H9 (cell line): ENCODE measurements around the gene NPNT. TPM values are rescaled to one million over a fixed set of nuclear protein-coding genes. Genes with fewer than 3 reads are reported as not detected.

Source experiments
- DNase-seq: peaks from one replicate; pipeline ENCODE4 v3.0.0-alpha.2; 2017
- H2AFZ ChIP-seq: one replicate; pipeline ENCODE4 v1.6.1; 2013; ENCODE audit warnings: mild to moderate bottlenecking, low read length, control low read depth, moderate library complexity
- H2AK5ac ChIP-seq: 2 replicates; pipeline ENCODE4 v1.6.1; 2013; ENCODE audit warnings: low read length, control low read depth, mixed read lengths; ENCODE audit not compliant: insufficient read length
- H2BK120ac ChIP-seq: one replicate; pipeline ENCODE4 v1.6.1; 2013; ENCODE audit warnings: low read depth, mild to moderate bottlenecking, low read length, control low read depth, inconsistent platforms; ENCODE audit not compliant: poor library complexity, severe bottlenecking
- H2BK12ac ChIP-seq: 2 replicates; pipeline ENCODE4 v1.6.1; 2013; ENCODE audit warnings: low read length, control low read depth, mixed read lengths, low read depth; ENCODE audit not compliant: insufficient read length
- H2BK15ac ChIP-seq: 2 replicates; pipeline ENCODE4 v1.6.1; 2013; ENCODE audit warnings: low read depth, low read length, control low read depth
- H2BK20ac ChIP-seq: one replicate; pipeline ENCODE4 v1.6.1; 2013; ENCODE audit warnings: low read depth, mild to moderate bottlenecking, low read length, control low read depth, inconsistent platforms; ENCODE audit not compliant: poor library complexity, severe bottlenecking
- H2BK5ac ChIP-seq: 2 replicates; pipeline ENCODE4 v1.6.1; 2013; ENCODE audit warnings: low read length, control low read depth, mixed read lengths; ENCODE audit not compliant: insufficient read length
- H3K14ac ChIP-seq: 2 replicates; pipeline ENCODE4 v1.6.1; 2013; ENCODE audit warnings: low read length, control low read depth; ENCODE audit not compliant: insufficient read depth
- H3K18ac ChIP-seq: 2 replicates; pipeline ENCODE4 v1.6.1; 2013; ENCODE audit warnings: low read depth, mild to moderate bottlenecking, mixed read lengths, low read length, control low read depth; ENCODE audit not compliant: insufficient read length
- H3K23ac ChIP-seq: 2 replicates; pipeline ENCODE4 v1.6.1; 2013; ENCODE audit warnings: low read length, control low read depth, mixed read lengths, low read depth; ENCODE audit not compliant: insufficient read length
- H3K23me2 ChIP-seq: 2 replicates; pipeline ENCODE4 v1.6.1; 2013; ENCODE audit warnings: low read depth, mild to moderate bottlenecking, mixed read lengths, low read length, control low read depth; ENCODE audit not compliant: insufficient read length, poor library complexity, severe bottlenecking
- H3K27ac ChIP-seq: 2 replicates; pipeline ENCODE4 v1.5.1; 2013; ENCODE audit warnings: low read length, control low read depth, mixed read lengths, low read depth; ENCODE audit not compliant: insufficient read length
- H3K27me3 ChIP-seq: 2 replicates; pipeline ENCODE4 v1.6.1; 2013; ENCODE audit warnings: low read length, control low read depth, inconsistent platforms; ENCODE audit not compliant: insufficient read depth
- H3K4ac ChIP-seq: 2 replicates; pipeline ENCODE4 v1.6.1; 2013; ENCODE audit warnings: low read depth, mild to moderate bottlenecking, control low read depth, inconsistent platforms, low read length, moderate library complexity
- H3K4me1 ChIP-seq: 2 replicates; pipeline ENCODE4 v1.6.1; 2013; ENCODE audit warnings: low read length, control low read depth, inconsistent platforms; ENCODE audit not compliant: insufficient read depth
- H3K4me2 ChIP-seq: 2 replicates; pipeline ENCODE4 v1.6.1; 2013; ENCODE audit warnings: low read length, control low read depth, mixed read lengths; ENCODE audit not compliant: insufficient read length, insufficient read depth
- H3K56ac ChIP-seq: 2 replicates; pipeline ENCODE4 v1.6.1; 2013; ENCODE audit warnings: low read depth, mild to moderate bottlenecking, mixed read lengths, low read length, control low read depth; ENCODE audit not compliant: insufficient read length
- H3K79me1 ChIP-seq: 2 replicates; pipeline ENCODE4 v1.6.1; 2013; ENCODE audit warnings: low read depth, mild to moderate bottlenecking, moderate library complexity, low read length, control low read depth, inconsistent platforms; ENCODE audit not compliant: insufficient read depth, poor library complexity, severe bottlenecking
- H3K79me2 ChIP-seq: 2 replicates; pipeline ENCODE4 v1.6.1; 2013; ENCODE audit warnings: low read length, control low read depth, inconsistent platforms; ENCODE audit not compliant: insufficient read depth
- H3K9ac ChIP-seq: 2 replicates; pipeline ENCODE4 v1.6.1; 2013; ENCODE audit warnings: low read length, control low read depth, mixed read lengths; ENCODE audit not compliant: insufficient read length; ENCODE audit errors: extremely low read depth
- H3K9me3 ChIP-seq: one replicate; pipeline ENCODE4 v1.6.1; 2013; ENCODE audit warnings: low read depth, low read length, inconsistent platforms; ENCODE audit not compliant: control insufficient read depth
- H3T11ph ChIP-seq: one replicate; pipeline ENCODE4 v1.6.1; 2013; ENCODE audit warnings: mild to moderate bottlenecking, low read length, control low read depth, inconsistent platforms
- H4K20me1 ChIP-seq: one replicate; pipeline ENCODE4 v1.6.1; 2013; ENCODE audit not compliant: control insufficient read depth, insufficient read length, insufficient read depth
- H4K5ac ChIP-seq: 2 replicates; pipeline ENCODE4 v1.6.1; 2013; ENCODE audit warnings: low read depth, mild to moderate bottlenecking, mixed read lengths, low read length, control low read depth; ENCODE audit not compliant: insufficient read length
- H4K8ac ChIP-seq: replicated peaks from 2 replicates; pipeline ENCODE4 v1.6.1; 2013; ENCODE audit warnings: low read length, control low read depth, mixed read lengths, low read depth; ENCODE audit not compliant: insufficient read length
- H4K91ac ChIP-seq: 2 replicates; pipeline ENCODE4 v1.6.1; 2013; ENCODE audit warnings: low read depth, mild to moderate bottlenecking, moderate library complexity, mixed read lengths, low read length, control low read depth; ENCODE audit not compliant: insufficient read length
- H3K27ac Mint-ChIP-seq, 3 experiments: 2 replicates in 2 of 3; 3 replicates in 1 of 3; pipeline ENCODE4 v1.8.0; 2020 to 2021; ENCODE audit warnings: mixed read lengths in 3 of 3, mild to moderate bottlenecking in 1 of 3, moderate library complexity in 1 of 3
- H3K27me3 Mint-ChIP-seq: 2 replicates; pipeline ENCODE4 v1.8.0; 2021; ENCODE audit warnings: low read depth, mild to moderate bottlenecking, moderate library complexity, mixed read lengths
- H3K36me3 Mint-ChIP-seq, 3 experiments: 2 replicates in 2 of 3; 3 replicates in 1 of 3; pipeline ENCODE4 v1.8.0; 2020 to 2021; ENCODE audit warnings: low read depth in 3 of 3, mixed read lengths in 3 of 3; ENCODE audit not compliant: insufficient read depth in 1 of 3
- H3K4me1 Mint-ChIP-seq, 2 experiments: 2 replicates each; pipeline ENCODE4 v1.8.0; 2020; ENCODE audit warnings: mixed read lengths in 2 of 2
- H3K4me3 Mint-ChIP-seq, 2 experiments: 2 replicates in 1 of 2; 3 replicates in 1 of 2; pipeline ENCODE4 v1.8.0; 2020 to 2021; ENCODE audit warnings: mild to moderate bottlenecking in 2 of 2, mixed read lengths in 2 of 2, moderate library complexity in 1 of 2
- H3K9me3 Mint-ChIP-seq, 2 experiments: 2 replicates in 1 of 2; 3 replicates in 1 of 2; pipeline ENCODE4 v1.8.0; 2020; ENCODE audit warnings: mild to moderate bottlenecking in 2 of 2, mixed read lengths in 2 of 2, moderate library complexity in 1 of 2
- WGBS: extraction: QIAGEN DNeasy Blood & Tissue Kit; methylation state at CpG from one replicate; pipeline ENCODE4 v1.1.7; 2013; ENCODE audit warnings: missing lambda C conversion rate, low lambda C conversion rate, mixed read lengths; ENCODE audit not compliant: insufficient read length; ENCODE audit errors: extremely low coverage; 5-methylcytosine and 5-hydroxymethylcytosine counted together
- total RNA-seq: library from RNA; stranded (reverse); gene quantifications from 2 replicates; pipeline ENCODE4 v1.2.1, GENCODE V29; 2021
- TF ChIP-seq, protein P1 (sequence below): fragments of 200-600 bp; sonication (generic); conservative IDR thresholded peaks from 3 replicates; pipeline ENCODE4 v1.8.0; 2021; ENCODE audit warnings: antibody characterized with exemption, mild to moderate bottlenecking

The NPNT gene
- total RNA-seq, 1 experiment from 2014 or later, result 0.37 TPM

DNA sequence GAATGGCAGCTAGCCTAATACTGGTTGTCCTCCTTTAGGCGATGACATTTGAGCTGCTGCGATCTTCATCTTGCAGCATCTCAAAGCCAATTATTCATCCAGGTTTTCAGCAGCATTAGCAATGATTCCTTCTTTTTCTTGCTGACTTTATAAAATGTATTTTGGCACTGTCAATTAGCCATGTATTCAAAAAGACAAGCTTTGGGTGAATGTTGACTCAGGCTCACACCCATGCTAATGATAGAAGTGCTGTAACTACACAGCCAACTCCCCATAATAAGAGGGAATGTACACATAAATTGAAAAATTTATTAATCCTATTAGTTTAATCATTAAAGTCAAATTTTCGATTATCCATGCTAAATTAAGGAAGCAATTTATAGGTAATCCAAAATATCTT lies 24.3 kb upstream of the NPNT start:
- no CpG with 5 or more reads among the region's 3 CpGs for WGBS
- Histone ChIP-seq H3K56ac (no peak overlapping the region), H3K4ac (no peak overlapping the region), H3K27me3 (no peaks in the 10 kb centered on the region), H4K8ac (no peak overlapping the region), H2BK5ac (no peak overlapping the region), H3K18ac (no peak overlapping the region), H3K9ac (no peak overlapping the region), H3K23me2 (no peaks in the 10 kb centered on the region), H3K79me2 (no peaks in the 10 kb centered on the region), H2AK5ac (no peak overlapping the region), H4K91ac (no peak overlapping the region), H2BK15ac (no peak overlapping the region), H3K4me1 (no peaks in the 10 kb centered on the region), H2BK20ac (no peak overlapping the region), H3T11ph (no peak overlapping the region), H3K14ac (no peak overlapping the region), H3K79me1 (no peaks in the 10 kb centered on the region), H3K9me3 (no peaks in the 10 kb centered on the region), H2BK120ac (no peak overlapping the region), H3K27ac (no peak overlapping the region), H2AFZ (no peak overlapping the region), H4K5ac (no peak overlapping the region), H3K23ac (no peak overlapping the region), H2BK12ac (no peak overlapping the region), H4K20me1 (no peaks in the 10 kb centered on the region), H3K4me2 (no peak overlapping the region)
- TF ChIP-seq, protein P1, sequence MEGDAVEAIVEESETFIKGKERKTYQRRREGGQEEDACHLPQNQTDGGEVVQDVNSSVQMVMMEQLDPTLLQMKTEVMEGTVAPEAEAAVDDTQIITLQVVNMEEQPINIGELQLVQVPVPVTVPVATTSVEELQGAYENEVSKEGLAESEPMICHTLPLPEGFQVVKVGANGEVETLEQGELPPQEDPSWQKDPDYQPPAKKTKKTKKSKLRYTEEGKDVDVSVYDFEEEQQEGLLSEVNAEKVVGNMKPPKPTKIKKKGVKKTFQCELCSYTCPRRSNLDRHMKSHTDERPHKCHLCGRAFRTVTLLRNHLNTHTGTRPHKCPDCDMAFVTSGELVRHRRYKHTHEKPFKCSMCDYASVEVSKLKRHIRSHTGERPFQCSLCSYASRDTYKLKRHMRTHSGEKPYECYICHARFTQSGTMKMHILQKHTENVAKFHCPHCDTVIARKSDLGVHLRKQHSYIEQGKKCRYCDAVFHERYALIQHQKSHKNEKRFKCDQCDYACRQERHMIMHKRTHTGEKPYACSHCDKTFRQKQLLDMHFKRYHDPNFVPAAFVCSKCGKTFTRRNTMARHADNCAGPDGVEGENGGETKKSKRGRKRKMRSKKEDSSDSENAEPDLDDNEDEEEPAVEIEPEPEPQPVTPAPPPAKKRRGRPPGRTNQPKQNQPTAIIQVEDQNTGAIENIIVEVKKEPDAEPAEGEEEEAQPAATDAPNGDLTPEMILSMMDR, result no peak
- no peak overlapping the region for H3K4me3 Mint-ChIP-seq
- DNase-seq, result no peak
- H3K9me3 Mint-ChIP-seq, result no peaks in the 10 kb centered on the region
- H3K27me3 Mint-ChIP-seq, result no peaks in the 10 kb centered on the region
- peaks cover 12 to 14% of the 10 kb centered on the region in 2 experiments for H3K4me1 Mint-ChIP-seq
- no peaks in the 10 kb centered on the region for H3K36me3 Mint-ChIP-seq
- H3K27ac Mint-ChIP-seq, result no peak overlapping the region
